DOHH2 (cell line): Measurements from ENCODE around the gene BMPER.

Experiments
- H3F3A ChIP-seq: fragments of 200-600 bp; sonication (generic), shearing (Covaris generic); 2 replicates; pipeline ENCODE4 v1.6.0; 2016; ENCODE audit warnings: antibody characterized with exemption, mild to moderate bottlenecking; ENCODE audit not compliant: control insufficient read depth, insufficient read depth
- H3K27ac ChIP-seq: fragments of 200-600 bp; sonication (generic); 2 replicates; pipeline ENCODE4 v1.5.1; 2014; ENCODE audit warnings: low read depth, mild to moderate bottlenecking, low read length, moderate library complexity
- H3K27me3 ChIP-seq: fragments of 200-600 bp; sonication (generic); 2 replicates; pipeline ENCODE4 v1.6.1; 2014; ENCODE audit warnings: mild to moderate bottlenecking, low read length, mixed read lengths; ENCODE audit not compliant: control insufficient read depth
- H3K36me3 ChIP-seq: fragments of 200-600 bp; sonication (generic); 2 replicates; pipeline ENCODE4 v1.6.1; 2014; ENCODE audit warnings: mild to moderate bottlenecking, low read length, moderate library complexity, mixed read lengths; ENCODE audit not compliant: control insufficient read depth
- H3K4me1 ChIP-seq: fragments of 200-600 bp; sonication (generic); 2 replicates; pipeline ENCODE4 v1.6.1; 2014; ENCODE audit warnings: mild to moderate bottlenecking, low read length, mixed read lengths; ENCODE audit not compliant: control insufficient read depth
- H3K4me2 ChIP-seq: fragments of 200-600 bp; sonication (generic); 2 replicates; pipeline ENCODE4 v1.6.0; 2014; ENCODE audit warnings: mild to moderate bottlenecking, low read length, moderate library complexity
- H3K4me3 ChIP-seq: fragments of 200-600 bp; sonication (generic); 2 replicates; pipeline ENCODE4 v1.5.1; 2014; ENCODE audit warnings: mild to moderate bottlenecking, low read length, mixed read lengths
- H3K79me2 ChIP-seq: fragments of 200-600 bp; sonication (generic); 2 replicates; pipeline ENCODE4 v1.6.1; 2014; ENCODE audit warnings: mild to moderate bottlenecking, low read length, mixed read lengths; ENCODE audit not compliant: control insufficient read depth
- H3K9me2 ChIP-seq: fragments of 200-600 bp; sonication (generic); replicated peaks from 2 replicates; pipeline ENCODE4 v1.6.1; 2014; ENCODE audit warnings: mild to moderate bottlenecking, low read length, mixed read lengths; ENCODE audit not compliant: control insufficient read depth
- H3K9me3 ChIP-seq: fragments of 200-600 bp; sonication (generic); 2 replicates; pipeline ENCODE4 v1.6.1; 2014; ENCODE audit warnings: antibody characterized with exemption, low read length, mixed read lengths; ENCODE audit not compliant: control insufficient read depth, insufficient read depth
- H4K20me1 ChIP-seq: fragments of 200-600 bp; sonication (generic); 2 replicates; pipeline ENCODE4 v1.6.0; 2014; ENCODE audit warnings: low read depth, mild to moderate bottlenecking, antibody characterized with exemption, low read length, moderate library complexity; ENCODE audit not compliant: control insufficient read depth, insufficient read depth
- CTCF ChIP-seq: fragments of 200-600 bp; sonication (generic); IDR thresholded peaks from one replicate; pipeline ENCODE4 v1.5.1; 2014; ENCODE audit warnings: antibody characterized with exemption, mild to moderate bottlenecking, low read depth, low read length; ENCODE audit not compliant: poor library complexity, severe bottlenecking
- EZH2phosphoT487 ChIP-seq: fragments of 200-600 bp; sonication (generic); IDR thresholded peaks from 2 replicates; pipeline ENCODE4 v1.6.1; 2017; ENCODE audit warnings: borderline replicate concordance, mild to moderate bottlenecking, antibody characterized with exemption, low read length, moderate library complexity, mixed read lengths

Gene BMPER

DNA sequence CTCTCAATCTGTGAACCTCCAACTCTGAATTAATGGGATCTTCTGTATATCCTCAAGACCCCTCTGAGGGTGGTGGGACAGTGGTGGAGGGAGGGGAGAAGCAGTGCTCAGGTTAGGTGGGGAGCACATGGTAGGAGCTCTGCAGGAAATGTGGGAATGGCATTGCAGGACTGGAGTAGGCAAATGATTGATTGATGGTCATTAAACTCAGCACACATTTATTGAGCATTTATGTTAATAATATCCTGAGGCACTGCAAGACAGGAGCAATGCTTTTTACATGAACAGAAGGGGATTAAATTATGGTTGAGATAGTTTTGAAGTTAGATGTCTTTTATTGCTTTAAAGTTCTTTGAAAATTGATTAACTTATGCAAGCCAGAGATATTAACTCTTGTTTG lies 14.1 kb downstream of the BMPER start:
- TF ChIP-seq EZH2phosphoT487, result no peak
- TF ChIP-seq CTCF, result no peak
- no peaks in the 10 kb centered on the region for H3K27me3 ChIP-seq
- no peaks in the 10 kb centered on the region for H4K20me1 ChIP-seq
- no peaks in the 10 kb centered on the region for H3K9me2 ChIP-seq
- no peak overlapping the region for H3K4me3 ChIP-seq
- H3K36me3 ChIP-seq, result no peaks in the 10 kb centered on the region
- H3K79me2 ChIP-seq, result no peaks in the 10 kb centered on the region
- H3K4me2 ChIP-seq, result no peak overlapping the region
- H3K4me1 ChIP-seq, result no peaks in the 10 kb centered on the region
- H3K27ac ChIP-seq, result no peak overlapping the region
- no peaks in the 10 kb centered on the region for H3F3A ChIP-seq
- no peaks in the 10 kb centered on the region for H3K9me3 ChIP-seq

- no peak for TF ChIP-seq EZH2phosphoT487
- no peak for TF ChIP-seq CTCF
- Histone ChIP-seq H3K79me2 (no peaks in the 10 kb centered on the region), H4K20me1 (no peaks in the 10 kb centered on the region)
Observed at GRCh38 chr7:33921216-33921938, 16.0 kb downstream of the BMPER start.

DNA sequence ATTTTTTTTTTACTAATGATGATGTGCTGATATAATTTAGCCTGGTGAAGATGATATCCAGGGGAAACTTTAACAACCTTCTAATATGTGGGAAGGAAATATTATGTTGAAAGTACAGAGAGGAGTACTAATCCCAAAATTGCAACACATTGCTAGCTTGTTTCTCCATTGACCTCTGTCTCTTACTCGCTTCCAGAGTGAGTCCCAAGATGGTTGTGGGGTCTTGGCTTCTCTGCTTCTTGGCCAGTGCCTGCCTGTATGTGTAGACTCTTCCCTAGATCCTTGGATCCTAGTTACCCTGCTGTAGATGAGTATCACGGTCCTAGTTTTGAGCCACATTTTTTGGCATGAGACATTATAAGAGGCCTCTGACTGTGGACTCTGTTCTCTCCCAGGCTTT lies 17.5 kb downstream of the BMPER start:
- no peaks in the 10 kb centered on the region for H3K9me3 ChIP-seq
- no peak overlapping the region for H3K4me2 ChIP-seq
- H3K4me1 ChIP-seq, result no peaks in the 10 kb centered on the region
- TF ChIP-seq EZH2phosphoT487 (no peak), CTCF (no peak)
- H3K79me2 ChIP-seq, result no peaks in the 10 kb centered on the region
- H3K4me3 ChIP-seq, result no peak overlapping the region
- no peaks in the 10 kb centered on the region for H3K9me2 ChIP-seq
- H3F3A ChIP-seq, result no peaks in the 10 kb centered on the region
- no peaks in the 10 kb centered on the region for H3K36me3 ChIP-seq
- no peaks in the 10 kb centered on the region for H4K20me1 ChIP-seq
- no peaks in the 10 kb centered on the region for H3K27me3 ChIP-seq
- no peak overlapping the region for H3K27ac ChIP-seq

More at GRCh38 chr7:33921216-33921938, 16.0 kb downstream of the BMPER start:
- Histone ChIP-seq H3F3A (no peaks in the 10 kb centered on the region), H3K9me3 (no peaks in the 10 kb centered on the region), H3K4me3 (no peak overlapping the region), H3K27me3 (no peaks in the 10 kb centered on the region), H3K36me3 (no peaks in the 10 kb centered on the region), H3K4me1 (no peaks in the 10 kb centered on the region), H3K27ac (no peak overlapping the region), H3K9me2 (no peaks in the 10 kb centered on the region), H3K4me2 (no peak overlapping the region)
